SK-N-SH treated with all-trans-retinoic acid at 6 μM for 48 hours (cell line): ENCODE measurements around the gene RANBP6.

Source experiments
- ARNTL ChIP-seq: fragments of 450-650 bp; formaldehyde crosslinking; IDR thresholded peaks from 2 replicates; pipeline ENCODE4 v1.5.0; 2020; ENCODE audit warnings: low read depth, mild to moderate bottlenecking, moderate library complexity, borderline replicate concordance
- CSDC2 ChIP-seq: fragments of 250-450 bp; sonication (Bioruptor Pico); IDR thresholded peaks from 2 replicates; pipeline ENCODE4 v1.5.0; 2020; ENCODE audit warnings: mild to moderate bottlenecking, moderate library complexity
- GLIS3 ChIP-seq: fragments of 250-450 bp; sonication (Bioruptor Pico); IDR thresholded peaks from 2 replicates; pipeline ENCODE4 v1.5.0; 2020; ENCODE audit warnings: mild to moderate bottlenecking, moderate library complexity
- OSR1 ChIP-seq: fragments of 250-450 bp; sonication (Bioruptor Pico); IDR thresholded peaks from 2 replicates; pipeline ENCODE4 v1.8.0; 2022; ENCODE audit warnings: moderate library complexity, mild to moderate bottlenecking, inconsistent platforms
- RARB ChIP-seq: fragments of 250-450 bp; sonication (Bioruptor Pico); IDR thresholded peaks from 2 replicates; pipeline ENCODE4 v1.8.0; 2021; ENCODE audit warnings: mild to moderate bottlenecking, moderate library complexity
- TCF4 ChIP-seq: fragments of 250-450 bp; sonication (Bioruptor Pico); IDR thresholded peaks from 2 replicates; pipeline ENCODE4 v1.8.0; 2021; ENCODE audit warnings: mild to moderate bottlenecking, moderate library complexity, borderline replicate concordance
- TOX ChIP-seq: fragments of 250-450 bp; sonication (Bioruptor Pico); IDR thresholded peaks from 2 replicates; pipeline ENCODE4 v1.8.0; 2021; ENCODE audit warnings: mild to moderate bottlenecking, moderate library complexity, borderline replicate concordance
- ZFP3 ChIP-seq: fragments of 250-450 bp; sonication (Bioruptor Pico); IDR thresholded peaks from 2 replicates; pipeline ENCODE4 v1.5.0; 2020; ENCODE audit warnings: mild to moderate bottlenecking, moderate library complexity
- ZNF565 ChIP-seq: fragments of 450-650 bp; formaldehyde crosslinking; conservative IDR thresholded peaks from 2 replicates; pipeline ENCODE4 v1.5.0; 2020; ENCODE audit warnings: low read depth, mild to moderate bottlenecking, moderate library complexity
- ZNF70 ChIP-seq: fragments of 450-650 bp; formaldehyde crosslinking; IDR thresholded peaks from 2 replicates; pipeline ENCODE4 v1.5.0; 2020; ENCODE audit warnings: mild to moderate bottlenecking, moderate library complexity
- TF ChIP-seq, protein P1 (sequence below): fragments of 250-450 bp; sonication (Bioruptor Pico); IDR thresholded peaks from 2 replicates; pipeline ENCODE4 v1.5.1; 2020; ENCODE audit warnings: low read depth, mild to moderate bottlenecking, moderate library complexity
- TF ChIP-seq, protein P2 (sequence below): fragments of 250-450 bp; sonication (Bioruptor Pico); IDR thresholded peaks from 2 replicates; pipeline ENCODE4 v1.8.0; 2021; ENCODE audit warnings: low read depth, mild to moderate bottlenecking, moderate library complexity, borderline replicate concordance
- TF ChIP-seq, protein P3 (sequence below): fragments of 250-450 bp; sonication (Bioruptor Pico); IDR thresholded peaks from 2 replicates; pipeline ENCODE4 v1.8.0; 2020; ENCODE audit warnings: mild to moderate bottlenecking, moderate library complexity, borderline replicate concordance
- TF ChIP-seq, protein P4 (sequence below): fragments of 250-450 bp; sonication (Bioruptor Pico); IDR thresholded peaks from 2 replicates; pipeline ENCODE4 v1.5.1; 2021; ENCODE audit warnings: mild to moderate bottlenecking, moderate library complexity

DNA sequence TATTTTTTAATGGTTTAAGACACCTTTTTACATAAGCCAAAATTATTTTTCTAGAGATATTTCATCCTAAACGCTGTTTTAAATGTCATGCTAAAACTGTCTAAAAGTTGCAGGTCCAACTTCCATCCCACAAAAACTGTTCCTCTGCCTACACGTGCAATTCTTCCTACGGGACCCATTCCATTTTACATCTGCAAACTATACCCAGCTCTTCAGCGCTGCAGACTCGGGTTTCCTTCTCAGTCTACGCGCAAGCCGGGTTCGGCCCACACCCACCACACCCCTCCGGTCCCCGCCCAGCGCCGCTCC is 8.7 kb downstream of the RANBP6 start:
- TF ChIP-seq, protein P1, sequence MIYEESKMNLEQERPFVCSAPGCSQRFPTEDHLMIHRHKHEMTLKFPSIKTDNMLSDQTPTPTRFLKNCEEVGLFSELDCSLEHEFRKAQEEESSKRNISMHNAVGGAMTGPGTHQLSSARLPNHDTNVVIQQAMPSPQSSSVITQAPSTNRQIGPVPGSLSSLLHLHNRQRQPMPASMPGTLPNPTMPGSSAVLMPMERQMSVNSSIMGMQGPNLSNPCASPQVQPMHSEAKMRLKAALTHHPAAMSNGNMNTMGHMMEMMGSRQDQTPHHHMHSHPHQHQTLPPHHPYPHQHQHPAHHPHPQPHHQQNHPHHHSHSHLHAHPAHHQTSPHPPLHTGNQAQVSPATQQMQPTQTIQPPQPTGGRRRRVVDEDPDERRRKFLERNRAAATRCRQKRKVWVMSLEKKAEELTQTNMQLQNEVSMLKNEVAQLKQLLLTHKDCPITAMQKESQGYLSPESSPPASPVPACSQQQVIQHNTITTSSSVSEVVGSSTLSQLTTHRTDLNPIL (CRISPR knock-in tag), result no peak
- TF ChIP-seq, protein P2, sequence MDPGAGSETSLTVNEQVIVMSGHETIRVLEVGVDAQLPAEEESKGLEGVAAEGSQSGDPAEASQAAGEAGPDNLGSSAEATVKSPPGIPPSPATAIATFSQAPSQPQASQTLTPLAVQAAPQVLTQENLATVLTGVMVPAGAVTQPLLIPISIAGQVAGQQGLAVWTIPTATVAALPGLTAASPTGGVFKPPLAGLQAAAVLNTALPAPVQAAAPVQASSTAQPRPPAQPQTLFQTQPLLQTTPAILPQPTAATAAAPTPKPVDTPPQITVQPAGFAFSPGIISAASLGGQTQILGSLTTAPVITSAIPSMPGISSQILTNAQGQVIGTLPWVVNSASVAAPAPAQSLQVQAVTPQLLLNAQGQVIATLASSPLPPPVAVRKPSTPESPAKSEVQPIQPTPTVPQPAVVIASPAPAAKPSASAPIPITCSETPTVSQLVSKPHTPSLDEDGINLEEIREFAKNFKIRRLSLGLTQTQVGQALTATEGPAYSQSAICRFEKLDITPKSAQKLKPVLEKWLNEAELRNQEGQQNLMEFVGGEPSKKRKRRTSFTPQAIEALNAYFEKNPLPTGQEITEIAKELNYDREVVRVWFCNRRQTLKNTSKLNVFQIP (CRISPR knock-in tag), result no peak
- TF ChIP-seq RARB (CRISPR knock-in tag) (no peak), ZNF70 (CRISPR knock-in tag) (no peak), TCF4 (CRISPR knock-in tag) (no peak), ZFP3 (CRISPR knock-in tag) (no peak), TOX (CRISPR knock-in tag) (no peak), OSR1 (no peak), ARNTL (CRISPR knock-in tag) (no peak), CSDC2 (no peak), ZNF565 (CRISPR knock-in tag) (no peak), GLIS3 (CRISPR knock-in tag) (no peak)
- TF ChIP-seq, protein P3, sequence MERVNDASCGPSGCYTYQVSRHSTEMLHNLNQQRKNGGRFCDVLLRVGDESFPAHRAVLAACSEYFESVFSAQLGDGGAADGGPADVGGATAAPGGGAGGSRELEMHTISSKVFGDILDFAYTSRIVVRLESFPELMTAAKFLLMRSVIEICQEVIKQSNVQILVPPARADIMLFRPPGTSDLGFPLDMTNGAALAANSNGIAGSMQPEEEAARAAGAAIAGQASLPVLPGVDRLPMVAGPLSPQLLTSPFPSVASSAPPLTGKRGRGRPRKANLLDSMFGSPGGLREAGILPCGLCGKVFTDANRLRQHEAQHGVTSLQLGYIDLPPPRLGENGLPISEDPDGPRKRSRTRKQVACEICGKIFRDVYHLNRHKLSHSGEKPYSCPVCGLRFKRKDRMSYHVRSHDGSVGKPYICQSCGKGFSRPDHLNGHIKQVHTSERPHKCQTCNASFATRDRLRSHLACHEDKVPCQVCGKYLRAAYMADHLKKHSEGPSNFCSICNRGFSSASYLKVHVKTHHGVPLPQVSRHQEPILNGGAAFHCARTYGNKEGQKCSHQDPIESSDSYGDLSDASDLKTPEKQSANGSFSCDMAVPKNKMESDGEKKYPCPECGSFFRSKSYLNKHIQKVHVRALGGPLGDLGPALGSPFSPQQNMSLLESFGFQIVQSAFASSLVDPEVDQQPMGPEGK (CRISPR knock-in tag), result no peak
- TF ChIP-seq, protein P4, sequence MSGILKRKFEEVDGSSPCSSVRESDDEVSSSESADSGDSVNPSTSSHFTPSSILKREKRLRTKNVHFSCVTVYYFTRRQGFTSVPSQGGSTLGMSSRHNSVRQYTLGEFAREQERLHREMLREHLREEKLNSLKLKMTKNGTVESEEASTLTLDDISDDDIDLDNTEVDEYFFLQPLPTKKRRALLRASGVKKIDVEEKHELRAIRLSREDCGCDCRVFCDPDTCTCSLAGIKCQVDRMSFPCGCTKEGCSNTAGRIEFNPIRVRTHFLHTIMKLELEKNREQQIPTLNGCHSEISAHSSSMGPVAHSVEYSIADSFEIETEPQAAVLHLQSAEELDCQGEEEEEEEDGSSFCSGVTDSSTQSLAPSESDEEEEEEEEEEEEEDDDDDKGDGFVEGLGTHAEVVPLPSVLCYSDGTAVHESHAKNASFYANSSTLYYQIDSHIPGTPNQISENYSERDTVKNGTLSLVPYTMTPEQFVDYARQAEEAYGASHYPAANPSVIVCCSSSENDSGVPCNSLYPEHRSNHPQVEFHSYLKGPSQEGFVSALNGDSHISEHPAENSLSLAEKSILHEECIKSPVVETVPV (CRISPR knock-in tag), result no peak
